GM19193 (cell line): ENCODE data around the gene IL26.

Experiments
- POLR2A ChIP-seq: IDR thresholded peaks from 4 replicates; pipeline ENCODE4 v1.6.1; 2011; ENCODE audit not compliant: insufficient read depth, insufficient read length; ENCODE audit errors: extremely low read depth

The IL26 gene

GRCh38 chr12:68250454-68250853 is 24.8 kb upstream of the IL26 start:
- no peak for TF ChIP-seq POLR2A

GRCh38 chr12:68247785-68248184 is 22.2 kb upstream of the IL26 start:
- TF ChIP-seq POLR2A = no peak

- TF ChIP-seq POLR2A = no peak
These were observed 20.7 kb upstream of the IL26 start for GRCh38 chr12:68246350-68246749.

- no peak for TF ChIP-seq POLR2A
These were observed 19.8 kb upstream of the IL26 start for GRCh38 chr12:68245180-68246021.

GRCh38 chr12:68242777-68243176 is 17.2 kb upstream of the IL26 start:
- no peak for TF ChIP-seq POLR2A

GRCh38 chr12:68240975-68241374 is 15.4 kb upstream of the IL26 start:
- no peak for TF ChIP-seq POLR2A

GRCh38 chr12:68240079-68240478 is 14.5 kb upstream of the IL26 start:
- no peak for TF ChIP-seq POLR2A

- TF ChIP-seq POLR2A = no peak
These were observed 13.8 kb upstream of the IL26 start for GRCh38 chr12:68239309-68239982.

- no peak for TF ChIP-seq POLR2A
These were observed 12.0 kb upstream of the IL26 start for GRCh38 chr12:68237619-68238018.

- TF ChIP-seq POLR2A = no peak
These were observed 11.5 kb upstream of the IL26 start for GRCh38 chr12:68237078-68237477.

- no peak for TF ChIP-seq POLR2A
These were observed 10.9 kb upstream of the IL26 start for GRCh38 chr12:68236421-68237059.

- no peak for TF ChIP-seq POLR2A
These were observed 10.0 kb upstream of the IL26 start for GRCh38 chr12:68235576-68235975.

GRCh38 chr12:68234140-68234539 is 8.5 kb upstream of the IL26 start:
- no peak for TF ChIP-seq POLR2A

- no peak for TF ChIP-seq POLR2A
These were observed 7.9 kb upstream of the IL26 start for GRCh38 chr12:68233498-68233897.

GRCh38 chr12:68231691-68232090 is 6.1 kb upstream of the IL26 start:
- no peak for TF ChIP-seq POLR2A

- TF ChIP-seq POLR2A = no peak
These were observed 5.6 kb upstream of the IL26 start for GRCh38 chr12:68231229-68231628.

GRCh38 chr12:68229956-68230355 is 4.3 kb upstream of the IL26 start:
- TF ChIP-seq POLR2A = no peak

- TF ChIP-seq POLR2A = no peak
These were observed 1.7 kb upstream of the IL26 start for GRCh38 chr12:68227356-68227755.
